Measurements from ENCODE around the gene PTCD3. TPM values are rescaled to one million over a fixed set of nuclear protein-coding genes. Genes with fewer than 3 reads are reported as not detected.

The PTCD3 gene
- total RNA-seq, 1 experiment from 2014 or later = 93.9 TPM

DNA sequence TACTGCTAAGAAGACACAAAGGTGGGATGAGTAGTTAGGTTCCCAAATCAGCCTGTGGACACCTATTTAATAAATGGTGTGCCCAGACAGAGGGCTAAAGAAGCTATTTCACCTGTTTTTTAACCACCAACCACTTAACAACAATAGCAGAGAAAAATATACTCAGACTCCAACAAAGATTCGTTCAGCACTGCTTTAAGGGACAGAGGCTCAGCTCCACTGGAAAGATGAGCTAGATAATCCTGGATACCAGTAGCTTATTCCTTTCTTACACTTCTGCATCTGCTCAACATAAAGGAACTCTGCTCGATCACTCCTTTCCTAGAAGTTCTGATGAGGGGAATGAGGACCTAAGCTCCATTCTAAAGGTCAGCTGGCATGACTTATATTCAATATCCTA, 44.5 kb downstream of the PTCD3 start:
- ChIA-PET POLR2A (no interaction called here), CTCF (no interaction called here)
- Histone ChIP-seq H3K36me3 (ENCODE audit: control insufficient read depth, insufficient read depth, low read length) (peaks cover 33% of the 10 kb centered on the region), H3K9me3 (ENCODE audit: control insufficient read depth, insufficient read depth, low read depth, low read length) (no peaks in the 10 kb centered on the region), H3K27ac (ENCODE audit: low read length) (no peak overlapping the region), H3K27me3 (ENCODE audit: control insufficient read depth, insufficient read depth, low read length) (no peaks in the 10 kb centered on the region), H3K4me1 (ENCODE audit: control insufficient read depth, insufficient read depth, low read length) (no peaks in the 10 kb centered on the region), H3K4me3 (ENCODE audit: low read depth in 2 of 2, low read length in 2 of 2) (no peak overlapping the region)
- intact Hi-C loops (cut with micrococcal nuclease; ENCODE audit: unreplicated experiment) = no loop called here
- TF ChIP-seq SIN3A (IDR thresholded peaks at IDR 0.05; ENCODE audit: borderline replicate concordance, insufficient read depth, low read depth, low read length) = no peak
- TF ChIP-seq, protein P1, sequence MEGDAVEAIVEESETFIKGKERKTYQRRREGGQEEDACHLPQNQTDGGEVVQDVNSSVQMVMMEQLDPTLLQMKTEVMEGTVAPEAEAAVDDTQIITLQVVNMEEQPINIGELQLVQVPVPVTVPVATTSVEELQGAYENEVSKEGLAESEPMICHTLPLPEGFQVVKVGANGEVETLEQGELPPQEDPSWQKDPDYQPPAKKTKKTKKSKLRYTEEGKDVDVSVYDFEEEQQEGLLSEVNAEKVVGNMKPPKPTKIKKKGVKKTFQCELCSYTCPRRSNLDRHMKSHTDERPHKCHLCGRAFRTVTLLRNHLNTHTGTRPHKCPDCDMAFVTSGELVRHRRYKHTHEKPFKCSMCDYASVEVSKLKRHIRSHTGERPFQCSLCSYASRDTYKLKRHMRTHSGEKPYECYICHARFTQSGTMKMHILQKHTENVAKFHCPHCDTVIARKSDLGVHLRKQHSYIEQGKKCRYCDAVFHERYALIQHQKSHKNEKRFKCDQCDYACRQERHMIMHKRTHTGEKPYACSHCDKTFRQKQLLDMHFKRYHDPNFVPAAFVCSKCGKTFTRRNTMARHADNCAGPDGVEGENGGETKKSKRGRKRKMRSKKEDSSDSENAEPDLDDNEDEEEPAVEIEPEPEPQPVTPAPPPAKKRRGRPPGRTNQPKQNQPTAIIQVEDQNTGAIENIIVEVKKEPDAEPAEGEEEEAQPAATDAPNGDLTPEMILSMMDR (IDR thresholded peaks at IDR 0.05) = no peak
- no peak for TF ChIP-seq POLR2AphosphoS5 (IDR thresholded peaks at IDR 0.05; ENCODE audit: low read depth, low read length)
- TF ChIP-seq, protein P2, sequence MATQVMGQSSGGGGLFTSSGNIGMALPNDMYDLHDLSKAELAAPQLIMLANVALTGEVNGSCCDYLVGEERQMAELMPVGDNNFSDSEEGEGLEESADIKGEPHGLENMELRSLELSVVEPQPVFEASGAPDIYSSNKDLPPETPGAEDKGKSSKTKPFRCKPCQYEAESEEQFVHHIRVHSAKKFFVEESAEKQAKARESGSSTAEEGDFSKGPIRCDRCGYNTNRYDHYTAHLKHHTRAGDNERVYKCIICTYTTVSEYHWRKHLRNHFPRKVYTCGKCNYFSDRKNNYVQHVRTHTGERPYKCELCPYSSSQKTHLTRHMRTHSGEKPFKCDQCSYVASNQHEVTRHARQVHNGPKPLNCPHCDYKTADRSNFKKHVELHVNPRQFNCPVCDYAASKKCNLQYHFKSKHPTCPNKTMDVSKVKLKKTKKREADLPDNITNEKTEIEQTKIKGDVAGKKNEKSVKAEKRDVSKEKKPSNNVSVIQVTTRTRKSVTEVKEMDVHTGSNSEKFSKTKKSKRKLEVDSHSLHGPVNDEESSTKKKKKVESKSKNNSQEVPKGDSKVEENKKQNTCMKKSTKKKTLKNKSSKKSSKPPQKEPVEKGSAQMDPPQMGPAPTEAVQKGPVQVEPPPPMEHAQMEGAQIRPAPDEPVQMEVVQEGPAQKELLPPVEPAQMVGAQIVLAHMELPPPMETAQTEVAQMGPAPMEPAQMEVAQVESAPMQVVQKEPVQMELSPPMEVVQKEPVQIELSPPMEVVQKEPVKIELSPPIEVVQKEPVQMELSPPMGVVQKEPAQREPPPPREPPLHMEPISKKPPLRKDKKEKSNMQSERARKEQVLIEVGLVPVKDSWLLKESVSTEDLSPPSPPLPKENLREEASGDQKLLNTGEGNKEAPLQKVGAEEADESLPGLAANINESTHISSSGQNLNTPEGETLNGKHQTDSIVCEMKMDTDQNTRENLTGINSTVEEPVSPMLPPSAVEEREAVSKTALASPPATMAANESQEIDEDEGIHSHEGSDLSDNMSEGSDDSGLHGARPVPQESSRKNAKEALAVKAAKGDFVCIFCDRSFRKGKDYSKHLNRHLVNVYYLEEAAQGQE (IDR thresholded peaks at IDR 0.05; ENCODE audit: insufficient read depth in 1 of 2, low read depth in 2 of 2, low read length in 1 of 2) = peak in 1 of 2 experiments; percentile 47; a peak in 1 of 4 replicates
- no peak for TF ChIP-seq TCF7L2 (IDR thresholded peaks at IDR 0.05; ENCODE audit: low read depth, low read length)
- BruUV-seq (replicated peaks) = no TSS peak
- ATAC-seq (no peak; the same call in 1 of the 2 replicates), DNase-seq (ENCODE audit: low read depth, low spot score) (no peak)
- in situ Hi-C loops (cut with HindIII; ENCODE audit: low pct_unique_long_range_greater_than_20kb, low sequenced_read_pairs) = no loop called here

DNA sequence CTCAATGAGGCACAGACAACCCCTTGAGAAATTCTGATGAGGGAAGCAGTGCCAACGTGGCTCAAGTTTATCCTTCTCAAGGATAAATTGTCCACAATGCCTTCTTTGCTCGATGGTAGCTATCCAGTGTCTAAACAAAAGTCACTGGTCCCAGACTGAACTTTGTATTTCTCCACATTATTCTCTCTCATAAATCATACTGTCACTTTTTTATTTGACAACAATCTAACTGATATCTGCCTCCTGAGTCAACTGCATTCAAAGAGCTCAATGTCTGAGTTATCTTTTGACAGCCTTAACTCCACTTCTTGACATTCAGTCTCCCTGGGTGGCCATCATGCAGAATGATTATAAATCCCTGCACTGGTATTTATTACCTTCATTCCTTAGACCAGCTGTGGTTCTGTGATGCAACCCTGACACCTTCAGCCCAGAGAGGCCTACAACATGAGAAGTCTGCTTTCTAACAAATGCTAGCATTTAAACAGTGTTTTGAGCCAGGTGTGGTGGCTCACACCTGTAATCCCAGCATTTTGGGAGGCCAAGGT, 51.0 kb downstream of the PTCD3 start:
- ChIA-PET POLR2A (interaction anchor here (0.7 kb wide), 1 partner anchor 11 kb away, joined by 15 read pairs; no protein-coding TSS in a partner anchor), CTCF (interaction anchor here (0.7 kb wide), 2 partner anchors 212 to 329 kb away, joined by 4 to 10 read pairs; no protein-coding TSS in a partner anchor)
- no TSS peak for BruUV-seq (replicated peaks)
- H3K27me3 ChIP-seq (ENCODE audit: control insufficient read depth, insufficient read depth, low read length) = no peaks in the 10 kb centered on the region
- peaks cover 39% of the 10 kb centered on the region for H3K36me3 ChIP-seq (ENCODE audit: control insufficient read depth, insufficient read depth, low read length)
- in situ Hi-C loops (cut with HindIII; ENCODE audit: low pct_unique_long_range_greater_than_20kb, low sequenced_read_pairs) (no loop called here), intact Hi-C loops (cut with micrococcal nuclease; ENCODE audit: unreplicated experiment) (no loop called here)
- ATAC-seq (no peak), DNase-seq (ENCODE audit: low read depth, low spot score) (no peak)
- TF ChIP-seq SIN3A (IDR thresholded peaks at IDR 0.05; ENCODE audit: borderline replicate concordance, insufficient read depth, low read depth, low read length) (no peak), TCF7L2 (IDR thresholded peaks at IDR 0.05; ENCODE audit: low read depth, low read length) (no peak), POLR2AphosphoS5 (IDR thresholded peaks at IDR 0.05; ENCODE audit: low read depth, low read length) (no peak)
- TF ChIP-seq, protein P1 (IDR thresholded peaks at IDR 0.05) = no peak
- TF ChIP-seq, protein P2 (IDR thresholded peaks at IDR 0.05; ENCODE audit: insufficient read depth in 1 of 2, low read depth in 2 of 2, low read length in 1 of 2) = no peak
- H3K4me3 ChIP-seq (ENCODE audit: low read depth in 2 of 2, low read length in 2 of 2) = no peak overlapping the region
- no peak overlapping the region for H3K27ac ChIP-seq (ENCODE audit: low read length)
- no peaks in the 10 kb centered on the region for H3K9me3 ChIP-seq (ENCODE audit: control insufficient read depth, insufficient read depth, low read depth, low read length)
- H3K4me1 ChIP-seq (ENCODE audit: control insufficient read depth, insufficient read depth, low read length) = no peaks in the 10 kb centered on the region
